Measurements from ENCODE around the gene ANKRD63. TPM values are rescaled to one million over a fixed set of nuclear protein-coding genes. Genes with fewer than 3 reads are reported as not detected.
A peak's percentile ranks its signal among the peaks of the same experiment; 100 is the strongest.

Gene ANKRD63
- total and polyA plus RNA-seq, 7 experiments from 2014 or later: 0.27 TPM; not detected in 5

DNA sequence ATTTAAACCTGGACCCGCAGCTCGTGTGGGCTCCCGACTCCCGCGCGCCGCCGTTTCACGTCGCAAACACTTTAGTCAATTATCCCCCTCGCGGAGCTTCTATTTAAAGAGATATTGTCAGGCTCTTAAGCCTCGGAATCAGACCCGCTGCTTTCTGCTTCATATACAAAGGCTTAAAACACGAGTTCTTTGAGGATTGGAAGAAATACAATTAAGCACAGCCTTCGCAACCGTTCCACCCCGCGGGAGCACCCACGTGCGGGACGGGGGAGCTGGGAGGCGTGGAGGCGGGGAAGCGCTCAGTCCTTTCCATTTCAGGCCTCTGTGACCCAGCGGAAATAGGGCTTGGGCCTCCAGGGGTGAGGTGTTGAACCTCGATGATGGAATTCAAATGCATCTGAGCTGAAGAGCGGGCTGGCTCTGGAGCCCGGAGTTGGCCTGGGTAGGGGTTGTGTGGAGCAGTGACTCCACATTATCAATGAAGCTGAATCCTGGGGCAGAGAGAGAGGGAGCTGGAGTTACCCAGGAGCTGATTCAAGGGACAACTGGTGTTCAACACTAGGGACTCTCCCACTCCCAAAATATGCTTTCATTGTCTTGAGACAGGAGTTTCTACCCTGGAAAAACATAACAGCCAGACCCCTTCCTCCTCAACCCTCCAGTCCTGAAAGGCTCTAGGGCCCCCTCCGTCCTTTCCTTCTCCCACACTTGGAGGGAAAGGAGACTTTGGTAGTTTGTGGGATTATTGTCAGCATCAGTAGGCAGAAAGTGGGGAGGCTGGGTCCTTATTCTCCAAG lies 2.4 kb downstream of the ANKRD63 start:
- H3K27me3 Mint-ChIP-seq: peaks cover 17 to 56% (median 21%) of the 10 kb centered on the region in 5 donors
- no peak for ATAC-seq
- POLR2A ChIA-PET: interaction anchor here (3.8 kb wide), 1 partner anchor 29 kb away, joined by 29 read pairs; the partner anchor contains the start of gene PLCB2

DNA sequence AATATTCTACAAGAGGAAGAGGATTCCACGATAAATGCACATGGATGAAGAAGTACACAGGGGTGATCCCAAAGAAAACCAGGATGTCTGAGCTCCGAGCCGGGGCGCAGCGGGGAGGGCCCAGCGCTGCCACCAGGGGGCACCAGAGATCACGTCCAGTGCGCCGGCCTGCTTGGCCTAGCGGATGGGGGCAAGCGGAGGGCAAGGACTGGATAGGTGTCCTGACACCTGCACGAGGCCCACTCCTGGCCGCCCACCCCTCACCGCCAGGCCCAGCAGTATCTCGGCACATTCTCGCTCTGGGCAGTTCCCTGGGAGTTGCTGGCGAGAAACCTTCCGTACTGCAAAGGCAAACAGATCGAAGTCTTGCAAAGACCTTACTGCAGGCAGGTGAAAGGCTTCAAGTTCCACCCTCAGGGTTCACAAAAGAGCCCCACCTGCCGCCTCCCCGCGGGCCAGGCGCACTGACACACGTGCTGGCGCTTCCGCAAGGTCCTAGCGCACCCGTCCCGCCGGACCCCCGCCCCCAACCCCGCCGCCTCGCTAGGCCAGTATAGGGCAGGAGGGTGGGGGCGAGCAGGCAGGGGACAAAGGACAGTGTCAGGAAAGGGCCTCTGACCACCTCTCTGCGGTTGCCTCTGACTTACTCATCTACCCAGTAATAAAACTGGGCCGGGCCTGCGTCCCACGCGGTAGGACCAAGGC lies 3.3 kb downstream of the ANKRD63 start:
- no peak overlapping the region for H3K27ac ChIP-seq (ENCODE audit: low read depth, low read length)
- no peak overlapping the region for H3K4me3 ChIP-seq (ENCODE audit: low read length)
- Mint-ChIP-seq H3K36me3 (peaks cover 0 to 3% (median 0%) of the 10 kb centered on the region in 5 donors), H3K4me3 (peak overlapping the region in 2 of 10 donors; percentile 4 to 39), H3K4me1 (peaks cover 0 to 20% (median 5%) of the 10 kb centered on the region in 7 donors), H3K27ac (no peak overlapping the region), H3K9me3 (no peaks in the 10 kb centered on the region), H3K27me3 (peaks cover 17 to 56% (median 21%) of the 10 kb centered on the region in 5 donors)
- ChIA-PET CTCF (interaction anchor here (0.6 to 4.5 kb wide), 27 partner anchors 10 to 498 kb away, joined by 3 to 143 read pairs (median 4); partner anchors contain the start of genes CCDC9B, INAFM2 and PLCB2), POLR2A (interaction anchor here (0.7 to 3.8 kb wide), 3 partner anchors 30 to 59 kb away, joined by 3 to 29 read pairs (median 5); partner anchors contain the start of gene PLCB2)
- DNase-seq (peak; percentile 22 to 84 (median 59)), ATAC-seq (peak; percentile 49)
- peaks cover 0 to 13% of the 10 kb centered on the region in 2 donors for H3K27me3 ChIP-seq (ENCODE audit: control insufficient read depth in 2 of 2, insufficient read depth in 2 of 2, low read length in 2 of 2)
- no peaks in the 10 kb centered on the region for H3K9me3 ChIP-seq (ENCODE audit: control insufficient read depth in 2 of 3, low read length in 3 of 3)
- intact Hi-C loops (cut with micrococcal nuclease): loop anchor here (1.0 to 5.0 kb wide), 4 partner anchors 31 to 143 kb away; partner anchors contain the start of gene INAFM2 (in 2 of the 2)
- peaks cover 0 to 3% of the 10 kb centered on the region in 2 donors for H3K4me1 ChIP-seq (ENCODE audit: control insufficient read depth in 2 of 2, insufficient read depth in 2 of 2, low read length in 2 of 2)
- H3K36me3 ChIP-seq (ENCODE audit: control insufficient read depth in 2 of 3, insufficient read depth in 3 of 3, low read length in 3 of 3): no peaks in the 10 kb centered on the region

More for the DNA sequence above, 2.4 kb downstream of the ANKRD63 start:
- Histone ChIP-seq H3K4me3 (ENCODE audit: low read length) (no peak overlapping the region), H3K27me3 (ENCODE audit: control insufficient read depth in 2 of 2, insufficient read depth in 2 of 2, low read length in 2 of 2) (peaks cover 0 to 13% of the 10 kb centered on the region in 2 donors), H3K27ac (ENCODE audit: low read depth, low read length) (no peak overlapping the region), H3K9me3 (ENCODE audit: control insufficient read depth in 2 of 3, low read length in 3 of 3) (no peaks in the 10 kb centered on the region), H3K36me3 (ENCODE audit: control insufficient read depth in 2 of 3, insufficient read depth in 3 of 3, low read length in 3 of 3) (no peaks in the 10 kb centered on the region), H3K4me1 (ENCODE audit: control insufficient read depth in 2 of 2, insufficient read depth in 2 of 2, low read length in 2 of 2) (peaks cover 0 to 3% of the 10 kb centered on the region in 2 donors)
- CTCF ChIA-PET: interaction anchor here (0.8 to 4.5 kb wide), 11 partner anchors 9 to 238 kb away, joined by 3 to 143 read pairs (median 4); partner anchors contain the start of genes CCDC9B, INAFM2 and PLCB2
- DNase-seq: no peak
- H3K4me3 Mint-ChIP-seq: peak overlapping the region in 8 of 10 donors; percentile 35 to 76 (median 60)
- intact Hi-C loops (cut with micrococcal nuclease): loop anchor here (5.0 kb wide), 1 partner anchor 42 kb away; the partner anchor contains the start of gene INAFM2 (in 2 of the 2)
- H3K9me3 Mint-ChIP-seq: peaks cover 0 to under 1% (median 0%) of the 10 kb centered on the region in 11 donors
- H3K27ac Mint-ChIP-seq: no peak overlapping the region
- peaks cover 0 to 3% (median 0%) of the 10 kb centered on the region in 5 donors for H3K36me3 Mint-ChIP-seq
- H3K4me1 Mint-ChIP-seq: peaks cover 0 to 17% (median 5%) of the 10 kb centered on the region in 7 donors

DNA sequence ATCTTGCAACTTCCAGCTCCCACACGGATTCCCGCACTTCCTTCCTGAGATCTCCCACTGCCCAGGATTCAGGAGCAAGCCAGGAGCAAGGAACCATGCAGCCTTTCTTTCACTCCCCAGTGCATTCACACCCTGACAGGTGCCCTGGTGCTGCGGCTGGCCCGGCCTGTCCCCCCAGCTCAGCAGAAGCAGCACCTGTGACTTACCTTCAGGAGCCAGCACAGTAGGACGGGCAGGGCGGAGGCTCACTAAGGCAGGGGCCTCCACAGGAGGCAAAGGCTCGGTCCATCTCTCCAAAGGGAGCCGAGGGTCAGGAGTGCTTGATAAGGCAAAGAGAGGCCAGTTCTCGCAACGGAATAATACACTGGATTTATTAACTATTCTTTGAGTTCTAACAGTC lies 4.8 kb downstream of the ANKRD63 start:
- Histone ChIP-seq H3K4me3 (ENCODE audit: low read length) (no peak overlapping the region), H3K27me3 (ENCODE audit: control insufficient read depth in 2 of 2, insufficient read depth in 2 of 2, low read length in 2 of 2) (peaks cover 0 to 13% of the 10 kb centered on the region in 2 donors), H3K4me1 (ENCODE audit: control insufficient read depth in 2 of 2, insufficient read depth in 2 of 2, low read length in 2 of 2) (peaks cover 0 to 3% of the 10 kb centered on the region in 2 donors), H3K9me3 (ENCODE audit: control insufficient read depth in 2 of 3, low read length in 3 of 3) (no peaks in the 10 kb centered on the region), H3K36me3 (ENCODE audit: control insufficient read depth in 2 of 3, insufficient read depth in 3 of 3, low read length in 3 of 3) (no peaks in the 10 kb centered on the region), H3K27ac (ENCODE audit: low read depth, low read length) (no peak overlapping the region)
- intact Hi-C loops (cut with micrococcal nuclease): no loop called here
- Mint-ChIP-seq H3K4me1 (peaks cover 0 to 20% (median 5%) of the 10 kb centered on the region in 7 donors), H3K9me3 (no peaks in the 10 kb centered on the region), H3K36me3 (no peaks in the 10 kb centered on the region), H3K27ac (peak overlapping the region in 1 of 9 donors; percentile 86), H3K4me3 (no peak overlapping the region), H3K27me3 (peaks cover 17 to 43% (median 21%) of the 10 kb centered on the region in 5 donors)
- POLR2A ChIA-PET: interaction anchor here (1.2 to 3.8 kb wide), 2 partner anchors 13 to 31 kb away, joined by 4 to 29 read pairs; partner anchors contain the start of gene PLCB2
- CTCF ChIA-PET: interaction anchor here (0.6 to 5.6 kb wide), 11 partner anchors 13 to 371 kb away, joined by 3 to 143 read pairs (median 4); partner anchors contain the start of genes CCDC9B and PLCB2
- no peak for ATAC-seq
- no peak for DNase-seq

DNA sequence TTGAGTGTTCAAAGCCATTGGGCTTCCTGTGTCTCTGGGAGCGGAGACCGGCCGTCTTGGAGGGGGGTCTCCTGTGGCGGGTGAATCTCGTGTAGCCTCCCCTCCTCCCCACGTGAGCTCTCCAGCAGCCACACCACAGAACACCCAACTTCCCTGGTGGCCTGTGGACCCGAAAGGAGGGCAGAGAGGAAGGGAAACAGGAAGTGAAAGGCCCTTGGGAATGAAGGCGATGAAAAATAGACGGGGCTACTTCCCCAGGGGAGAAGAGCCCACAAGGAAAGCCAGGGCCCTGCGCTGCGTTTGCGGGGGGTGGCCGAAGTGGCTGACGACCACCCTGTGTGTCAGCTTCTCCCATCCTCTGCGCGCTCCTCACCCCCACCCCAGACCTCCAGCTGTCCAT lies 5.4 kb downstream of the ANKRD63 start:
- DNase-seq (no peak), ATAC-seq (no peak)
- H3K4me3 Mint-ChIP-seq: no peak overlapping the region
- H3K36me3 Mint-ChIP-seq: no peaks in the 10 kb centered on the region
- H3K9me3 Mint-ChIP-seq: no peaks in the 10 kb centered on the region
- peaks cover 0 to 20% (median 5%) of the 10 kb centered on the region in 7 donors for H3K4me1 Mint-ChIP-seq
- ChIA-PET CTCF (interaction anchor here (0.6 to 5.6 kb wide), 10 partner anchors 14 to 248 kb away, joined by 3 to 143 read pairs (median 4); partner anchors contain the start of genes CCDC9B and PLCB2), POLR2A (interaction anchor here (1.2 to 3.8 kb wide), 2 partner anchors 13 to 32 kb away, joined by 4 to 29 read pairs; partner anchors contain the start of gene PLCB2)
- peaks cover 0 to 13% of the 10 kb centered on the region in 2 donors for H3K27me3 ChIP-seq (ENCODE audit: control insufficient read depth in 2 of 2, insufficient read depth in 2 of 2, low read length in 2 of 2)
- no peak overlapping the region for H3K27ac Mint-ChIP-seq
- no peak overlapping the region for H3K4me3 ChIP-seq (ENCODE audit: low read length)
- H3K4me1 ChIP-seq (ENCODE audit: control insufficient read depth in 2 of 2, insufficient read depth in 2 of 2, low read length in 2 of 2): peaks cover 0 to 3% of the 10 kb centered on the region in 2 donors
- no peak overlapping the region for H3K27ac ChIP-seq (ENCODE audit: low read depth, low read length)
- H3K27me3 Mint-ChIP-seq: peaks cover 17 to 42% (median 21%) of the 10 kb centered on the region in 5 donors
- intact Hi-C loops (cut with micrococcal nuclease): no loop called here
- H3K36me3 ChIP-seq (ENCODE audit: control insufficient read depth in 2 of 3, insufficient read depth in 3 of 3, low read length in 3 of 3): no peaks in the 10 kb centered on the region
- no peaks in the 10 kb centered on the region for H3K9me3 ChIP-seq (ENCODE audit: control insufficient read depth in 2 of 3, low read length in 3 of 3)

DNA sequence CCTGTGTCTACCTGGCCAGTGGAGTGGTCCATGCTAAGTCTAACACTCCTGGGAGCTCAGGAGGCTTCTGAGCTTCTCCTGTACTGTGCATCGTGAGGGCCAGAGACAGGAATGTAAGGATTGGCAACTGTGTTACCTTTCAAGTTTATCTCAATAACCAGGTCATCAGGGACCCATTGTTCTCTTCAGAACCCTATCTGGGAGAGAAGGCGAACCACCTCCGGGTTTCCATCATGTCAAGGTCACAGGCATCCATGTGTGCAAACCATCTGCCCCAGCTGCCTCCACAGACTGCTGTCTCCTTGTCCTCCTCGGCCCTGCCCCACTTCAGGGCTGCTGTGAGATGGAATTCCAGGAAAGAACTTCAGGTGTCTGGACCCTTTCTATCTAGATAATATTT lies 5.9 kb downstream of the ANKRD63 start:
- DNase-seq (no peak), ATAC-seq (no peak)
- ChIA-PET CTCF (interaction anchor here (0.6 to 5.6 kb wide), 6 partner anchors 35 to 1451 kb away, joined by 3 to 143 read pairs (median 26); partner anchors contain the start of genes CCDC9B and PLCB2), POLR2A (no interaction called here)
- no peak overlapping the region for H3K4me3 Mint-ChIP-seq
- peaks cover 0 to 13% of the 10 kb centered on the region in 2 donors for H3K27me3 ChIP-seq (ENCODE audit: control insufficient read depth in 2 of 2, insufficient read depth in 2 of 2, low read length in 2 of 2)
- no peak overlapping the region for H3K27ac ChIP-seq (ENCODE audit: low read depth, low read length)
- H3K4me1 ChIP-seq (ENCODE audit: control insufficient read depth in 2 of 2, insufficient read depth in 2 of 2, low read length in 2 of 2): peaks cover 0 to 3% of the 10 kb centered on the region in 2 donors
- H3K9me3 Mint-ChIP-seq: no peaks in the 10 kb centered on the region
- H3K4me1 Mint-ChIP-seq: peaks cover 0 to 20% (median 5%) of the 10 kb centered on the region in 7 donors
- peaks cover 17 to 42% (median 21%) of the 10 kb centered on the region in 5 donors for H3K27me3 Mint-ChIP-seq
- no peaks in the 10 kb centered on the region for H3K36me3 ChIP-seq (ENCODE audit: control insufficient read depth in 2 of 3, insufficient read depth in 3 of 3, low read length in 3 of 3)
- intact Hi-C loops (cut with micrococcal nuclease): no loop called here
- no peaks in the 10 kb centered on the region for H3K9me3 ChIP-seq (ENCODE audit: control insufficient read depth in 2 of 3, low read length in 3 of 3)
- H3K36me3 Mint-ChIP-seq: no peaks in the 10 kb centered on the region
- no peak overlapping the region for H3K4me3 ChIP-seq (ENCODE audit: low read length)
- no peak overlapping the region for H3K27ac Mint-ChIP-seq

DNA sequence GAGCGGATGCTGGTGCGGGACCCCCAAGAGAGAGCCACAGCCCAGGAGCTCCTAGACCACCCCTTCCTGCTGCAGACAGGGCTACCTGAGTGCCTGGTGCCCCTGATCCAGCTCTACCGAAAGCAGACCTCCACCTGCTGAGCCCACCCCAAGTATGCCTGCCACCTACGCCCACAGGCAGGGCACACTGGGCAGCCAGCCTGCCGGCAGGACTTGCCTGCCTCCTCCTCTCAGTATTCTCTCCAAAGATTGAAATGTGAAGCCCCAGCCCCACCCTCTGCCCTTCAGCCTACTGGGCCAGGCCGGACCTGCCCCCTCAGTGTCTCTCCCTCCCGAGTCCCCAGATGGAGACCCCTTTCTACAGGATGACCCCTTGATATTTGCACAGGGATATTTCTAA lies 6.9 kb downstream of the ANKRD63 start:
- ATAC-seq: no peak
- Histone ChIP-seq H3K27ac (ENCODE audit: low read depth, low read length) (no peak overlapping the region), H3K4me3 (ENCODE audit: low read length) (no peak overlapping the region), H3K4me1 (ENCODE audit: control insufficient read depth in 2 of 2, insufficient read depth in 2 of 2, low read length in 2 of 2) (peaks cover 0 to 3% of the 10 kb centered on the region in 2 donors), H3K27me3 (ENCODE audit: control insufficient read depth in 2 of 2, insufficient read depth in 2 of 2, low read length in 2 of 2) (peaks cover 0 to 6% of the 10 kb centered on the region in 2 donors), H3K9me3 (ENCODE audit: control insufficient read depth in 2 of 3, low read length in 3 of 3) (no peaks in the 10 kb centered on the region), H3K36me3 (ENCODE audit: control insufficient read depth in 2 of 3, insufficient read depth in 3 of 3, low read length in 3 of 3) (no peaks in the 10 kb centered on the region)
- no peak overlapping the region for H3K4me3 Mint-ChIP-seq
- no peak overlapping the region for H3K27ac Mint-ChIP-seq
- DNase-seq: no peak
- no peaks in the 10 kb centered on the region for H3K36me3 Mint-ChIP-seq
- CTCF ChIA-PET: interaction anchor here (1.5 to 5.6 kb wide), 4 partner anchors 34 to 231 kb away, joined by 10 to 49 read pairs (median 25); no protein-coding TSS in a partner anchor
- POLR2A ChIA-PET: no interaction called here
- intact Hi-C loops (cut with micrococcal nuclease): loop anchor here in 1 of 2 donors (2.0 kb wide), 1 partner anchor 167 kb away; the partner anchor contains the start of gene BMF
- no peaks in the 10 kb centered on the region for H3K9me3 Mint-ChIP-seq
- H3K4me1 Mint-ChIP-seq: peaks cover 0 to 17% (median 5%) of the 10 kb centered on the region in 7 donors
- peaks cover 17 to 38% (median 18%) of the 10 kb centered on the region in 5 donors for H3K27me3 Mint-ChIP-seq
